Panc1 (cell line): ENCODE data around the gene NSD1. TPM values are rescaled to one million over a fixed set of nuclear protein-coding genes. Genes with fewer than 3 reads are reported as not detected.

Experiments used
- ATAC-seq: fragments of 200-7000 bp; cut with Tn5 transposase; 2 replicates; pipeline ENCODE4 v1.9.1; 2020; ENCODE audit warnings: mild to moderate bottlenecking, moderate library complexity
- BruUV-seq: library from RNA; stranded (reverse); fragments of 400-500 nt; replicated peaks from 2 replicates; lab custom pipeline; 2021; lab: Mats Ljungman, UMichigan
- CTCF ChIA-PET: fragments of 300-600 bp; sonication (Branson Sonifier 250); formaldehyde crosslinking; loops from one replicate; lab custom pipeline; 2022; ENCODE audit warnings: antibody characterized with exemption; lab: Charles Lee
- POLR2A ChIA-PET: fragments of 300-600 bp; sonication (Branson Sonifier 250); formaldehyde crosslinking; loops from one replicate; lab custom pipeline; 2022; ENCODE audit warnings: antibody characterized with exemption; lab: Charles Lee
- DNase-seq: peaks from one replicate; pipeline ENCODE4 v3.0.0-alpha.2; 2010; ENCODE audit warnings: low read depth, low spot score
- H3K27ac ChIP-seq: 2 replicates; pipeline ENCODE4 v1.5.1; 2011; ENCODE audit warnings: mild to moderate bottlenecking, low read length, inconsistent platforms
- H3K27me3 ChIP-seq: fragments of 200-500 bp; sonication (Bioruptor generic); 2 replicates; pipeline ENCODE4 v1.6.0; 2014; ENCODE audit warnings: low read length, inconsistent platforms; ENCODE audit not compliant: control insufficient read depth, insufficient read depth
- H3K36me3 ChIP-seq: fragments of 200-500 bp; sonication (Bioruptor generic); 2 replicates; pipeline ENCODE4 v1.5.1; 2014; ENCODE audit warnings: inconsistent platforms, mild to moderate bottlenecking, low read length, moderate library complexity; ENCODE audit not compliant: control insufficient read depth, insufficient read depth
- H3K4me1 ChIP-seq: 2 replicates; pipeline ENCODE4 v1.5.1; 2011; ENCODE audit warnings: inconsistent platforms, mild to moderate bottlenecking, low read length, moderate library complexity; ENCODE audit not compliant: control insufficient read depth, insufficient read depth
- H3K4me3 ChIP-seq, 2 experiments: 2 replicates each; pipeline ENCODE4 v1.5.1; 2011 to 2012; ENCODE audit warnings: low read depth in 2 of 2, low read length in 2 of 2, mild to moderate bottlenecking in 2 of 2, inconsistent platforms in 1 of 2, moderate library complexity in 1 of 2
- H3K9me3 ChIP-seq: fragments of 200-500 bp; sonication (Bioruptor generic); 2 replicates; pipeline ENCODE4 v1.5.1; 2014; ENCODE audit warnings: low read depth, mild to moderate bottlenecking, inconsistent platforms, low read length, moderate library complexity; ENCODE audit not compliant: control insufficient read depth, insufficient read depth
- CTCF ChIP-seq: fragments of 450-650 bp; IDR thresholded peaks from 2 replicates; pipeline ENCODE4 v1.5.1; 2017; ENCODE audit warnings: mild to moderate bottlenecking
- POLR2AphosphoS5 ChIP-seq: IDR thresholded peaks from 2 replicates; pipeline ENCODE4 v1.6.1; 2012; ENCODE audit warnings: mild to moderate bottlenecking, low read depth, low read length, moderate library complexity
- REST ChIP-seq, 2 experiments: IDR thresholded peaks; 2 replicates each; pipeline ENCODE4 v1.6.1; 2011 to 2012; ENCODE audit warnings: low read depth in 2 of 2, control low read depth in 1 of 2, low read length in 1 of 2, mild to moderate bottlenecking in 1 of 2, moderate library complexity in 1 of 2; ENCODE audit not compliant: insufficient read depth in 1 of 2
- SIN3A ChIP-seq: IDR thresholded peaks from 2 replicates; pipeline ENCODE4 v1.6.1; 2012; ENCODE audit warnings: low read depth, mild to moderate bottlenecking, low read length, moderate library complexity, borderline replicate concordance; ENCODE audit not compliant: insufficient read depth
- TCF7L2 ChIP-seq: IDR thresholded peaks from 2 replicates; pipeline ENCODE4 v1.6.1; 2011; ENCODE audit warnings: mild to moderate bottlenecking, low read depth, low read length, inconsistent platforms
- in situ Hi-C: cut with HindIII; loops from 2 replicates; pipeline ENCODE4 v1.10.0; 2016; ENCODE audit warnings: low sequenced_read_pairs, low pct_unique_long_range_greater_than_20kb
- intact Hi-C: fragments of 100-400 bp; cut with micrococcal nuclease; formaldehyde crosslinking; loops from one replicate; pipeline ENCODE4 v1.10.0; 2022; ENCODE audit not compliant: unreplicated experiment
- total RNA-seq: library from RNA; stranded (reverse); gene quantifications from one replicate; pipeline ENCODE4 v1.2.1, GENCODE V29; 2021; ENCODE audit not compliant: unreplicated experiment

The NSD1 gene
- total RNA-seq, 1 experiment from 2014 or later, result 58.7 TPM

- Histone ChIP-seq H3K27me3 (no peaks in the 10 kb centered on the region), H3K27ac (no peak overlapping the region), H3K4me3 (no peak overlapping the region), H3K36me3 (peaks cover 21% of the 10 kb centered on the region), H3K9me3 (no peaks in the 10 kb centered on the region), H3K4me1 (no peaks in the 10 kb centered on the region)
- no peak for ATAC-seq
- TF ChIP-seq REST (IDR thresholded peaks at IDR 0.05; ENCODE audit: insufficient read depth in 1 of 2, low read depth in 2 of 2, low read length in 1 of 2) (no peak), POLR2AphosphoS5 (no peak)
- intact Hi-C loops (no loop called here), in situ Hi-C loops (no loop called here)
- POLR2A ChIA-PET, result no interaction called here
- CTCF ChIA-PET, result no interaction called here
- BruUV-seq, result no TSS peak
- no peak for DNase-seq
These were observed 135.8 kb downstream of the NSD1 start for GRCh38 chr5:177269232-177269895.

GRCh38 chr5:177269976-177270375 lies 136.4 kb downstream of the NSD1 start:
- BruUV-seq, result no TSS peak
- TF ChIP-seq CTCF, result no peak
- TF ChIP-seq POLR2AphosphoS5, result no peak
- no peak for TF ChIP-seq REST (IDR thresholded peaks at IDR 0.05; ENCODE audit: insufficient read depth in 1 of 2, low read depth in 2 of 2, low read length in 1 of 2)
- no peak for TF ChIP-seq TCF7L2
- TF ChIP-seq SIN3A, result no peak
- ATAC-seq (no peak), DNase-seq (no peak)
- no peaks in the 10 kb centered on the region for H3K9me3 ChIP-seq
- intact Hi-C loops (no loop called here), in situ Hi-C loops (no loop called here)
- no peaks in the 10 kb centered on the region for H3K27me3 ChIP-seq
- no peak overlapping the region for H3K27ac ChIP-seq
- CTCF ChIA-PET, result no interaction called here
- no peaks in the 10 kb centered on the region for H3K4me1 ChIP-seq
- H3K36me3 ChIP-seq, result peaks cover 21% of the 10 kb centered on the region
- no peak overlapping the region for H3K4me3 ChIP-seq
- POLR2A ChIA-PET, result no interaction called here
